AG09309 (cell line): Measurements from ENCODE around the gene WDR37.
"Not testable (repeated sequence)": the region's sequence is repeated elsewhere in the genome, so short reads cannot be mapped to it uniquely, and the experiment has no call there.

ENCODE experiments used
- DNase-seq: peaks from one replicate; pipeline ENCODE4 v3.0.0-alpha.2; 2010; ENCODE audit warnings: low read depth
- H3K4me3 ChIP-seq: 2 replicates; pipeline ENCODE4 v1.5.1; 2011; ENCODE audit warnings: mild to moderate bottlenecking, low read depth, low read length, moderate library complexity; ENCODE audit not compliant: control insufficient read depth
- TF ChIP-seq, protein P1 (sequence below): IDR thresholded peaks from 2 replicates; pipeline ENCODE4 v1.5.1; 2011; ENCODE audit warnings: mild to moderate bottlenecking, low read depth, low read length, inconsistent platforms; ENCODE audit not compliant: insufficient read depth, control insufficient read depth; ENCODE audit errors: missing control alignments

The WDR37 gene

DNA sequence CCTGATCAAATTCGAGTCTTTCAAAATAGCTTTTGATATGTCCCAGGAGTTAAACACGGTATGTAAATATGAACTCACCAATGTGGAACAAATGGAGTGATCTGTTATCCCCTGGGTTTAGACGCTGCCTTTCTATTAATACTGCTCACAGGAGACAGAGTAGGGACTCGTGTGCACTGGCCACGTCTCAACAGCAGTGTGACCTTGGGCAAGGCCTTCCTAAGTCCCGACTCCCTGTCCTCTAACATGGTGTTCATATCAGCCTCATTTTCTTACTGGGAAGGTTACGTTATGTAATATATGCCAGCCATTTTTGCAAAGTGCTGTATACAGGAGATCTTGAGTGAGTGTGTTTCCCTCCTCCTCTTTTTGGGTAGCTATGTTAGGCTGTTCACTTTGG lies 1.8 kb downstream of the WDR37 start:
- TF ChIP-seq, protein P1, sequence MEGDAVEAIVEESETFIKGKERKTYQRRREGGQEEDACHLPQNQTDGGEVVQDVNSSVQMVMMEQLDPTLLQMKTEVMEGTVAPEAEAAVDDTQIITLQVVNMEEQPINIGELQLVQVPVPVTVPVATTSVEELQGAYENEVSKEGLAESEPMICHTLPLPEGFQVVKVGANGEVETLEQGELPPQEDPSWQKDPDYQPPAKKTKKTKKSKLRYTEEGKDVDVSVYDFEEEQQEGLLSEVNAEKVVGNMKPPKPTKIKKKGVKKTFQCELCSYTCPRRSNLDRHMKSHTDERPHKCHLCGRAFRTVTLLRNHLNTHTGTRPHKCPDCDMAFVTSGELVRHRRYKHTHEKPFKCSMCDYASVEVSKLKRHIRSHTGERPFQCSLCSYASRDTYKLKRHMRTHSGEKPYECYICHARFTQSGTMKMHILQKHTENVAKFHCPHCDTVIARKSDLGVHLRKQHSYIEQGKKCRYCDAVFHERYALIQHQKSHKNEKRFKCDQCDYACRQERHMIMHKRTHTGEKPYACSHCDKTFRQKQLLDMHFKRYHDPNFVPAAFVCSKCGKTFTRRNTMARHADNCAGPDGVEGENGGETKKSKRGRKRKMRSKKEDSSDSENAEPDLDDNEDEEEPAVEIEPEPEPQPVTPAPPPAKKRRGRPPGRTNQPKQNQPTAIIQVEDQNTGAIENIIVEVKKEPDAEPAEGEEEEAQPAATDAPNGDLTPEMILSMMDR: no peak
- no peak overlapping the region for H3K4me3 ChIP-seq
- DNase-seq: no peak

DNA sequence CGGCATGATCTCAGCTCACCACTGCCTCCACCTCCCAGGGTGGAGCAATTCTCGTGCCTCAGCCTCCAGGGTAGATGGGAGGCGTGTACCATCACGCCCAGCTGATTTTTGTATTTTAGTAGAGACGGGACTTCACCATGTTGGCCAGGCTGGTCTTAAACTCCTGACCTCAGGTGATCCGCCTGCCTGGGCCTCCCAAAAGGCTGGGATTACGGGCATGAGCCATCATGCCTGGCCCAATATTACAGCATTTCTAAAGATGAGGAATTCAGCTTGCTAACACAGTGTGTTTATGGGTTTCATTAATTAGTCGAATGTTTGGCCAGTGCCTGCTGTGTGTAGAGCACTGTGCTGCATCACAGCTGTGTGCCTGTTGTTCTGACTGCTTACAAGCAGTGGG lies 3.7 kb downstream of the WDR37 start:
- no peak overlapping the region for H3K4me3 ChIP-seq
- no peak for DNase-seq
- TF ChIP-seq, protein P1: no peak

- H3K4me3 ChIP-seq: no peak overlapping the region
- no peak for DNase-seq
- TF ChIP-seq, protein P1: no peak
These were observed 6.0 kb downstream of the WDR37 start for GRCh38 chr10:1061930-1062774.

DNA sequence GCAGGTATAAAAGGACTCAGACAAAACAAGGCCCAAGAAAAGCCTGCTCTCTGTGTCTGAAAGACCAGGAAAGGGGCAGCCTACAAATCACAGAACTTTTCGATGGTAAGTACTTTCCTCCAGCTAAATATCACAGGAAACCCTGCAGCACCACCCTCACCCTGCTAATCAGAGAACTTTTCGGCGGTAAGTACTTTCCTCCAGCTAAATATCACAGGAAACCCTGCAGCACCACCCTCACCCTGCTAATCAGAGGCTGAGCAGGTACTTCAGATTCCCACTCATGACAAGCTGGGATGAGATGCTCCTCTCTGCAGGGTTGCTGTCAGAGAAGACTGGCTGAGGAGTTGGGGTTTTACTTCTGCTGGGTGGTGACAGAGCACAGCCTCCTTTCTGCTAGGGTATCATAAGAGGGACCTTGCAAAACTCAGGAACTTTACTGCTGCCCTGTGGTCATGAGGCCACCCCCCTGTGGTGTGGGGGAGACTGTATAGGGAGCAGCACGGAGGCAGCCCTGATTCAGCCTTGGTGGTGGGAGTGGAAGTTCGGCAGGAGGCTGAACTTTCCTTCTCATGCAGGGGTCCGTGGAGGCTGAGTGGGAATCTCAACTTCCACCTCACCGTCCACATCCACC lies 7.2 kb downstream of the WDR37 start:
- H3K4me3 ChIP-seq: no peak overlapping the region
- TF ChIP-seq, protein P1: no peak
- no peak for DNase-seq

GRCh38 chr10:1064964-1065247 lies 8.7 kb downstream of the WDR37 start:
- no peak overlapping the region for H3K4me3 ChIP-seq
- TF ChIP-seq, protein P1: no peak

DNA sequence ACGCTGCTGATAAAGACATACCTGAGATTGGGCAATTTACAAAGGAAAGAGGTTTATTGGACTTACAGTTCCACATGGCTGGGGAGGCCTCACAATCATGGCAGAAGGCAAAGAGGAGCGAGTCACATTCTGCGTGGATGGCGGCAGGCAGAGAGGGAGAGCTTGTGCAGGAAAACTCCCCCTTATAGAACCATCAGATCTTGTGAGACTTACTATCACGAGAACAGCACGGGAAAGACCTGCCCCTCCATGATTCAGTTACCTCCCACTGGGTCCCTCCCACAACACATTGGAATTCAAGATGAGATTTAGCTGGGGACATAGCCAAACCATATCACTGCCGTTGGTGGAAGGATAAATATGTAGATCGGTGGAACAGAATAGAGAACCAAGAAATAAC lies 10.5 kb downstream of the WDR37 start:
- H3K4me3 ChIP-seq, DNase-seq: not testable (repeated sequence)

More at GRCh38 chr10:1064964-1065247, 8.7 kb downstream of the WDR37 start:
- DNase-seq: no peak
